ENCODE measurements around the gene DMAC1. TPM values are rescaled to one million over a fixed set of nuclear protein-coding genes. Genes with fewer than 3 reads are reported as not detected.

Gene DMAC1
- total RNA-seq, 1 experiment from 2014 or later = 72.7 TPM

DNA sequence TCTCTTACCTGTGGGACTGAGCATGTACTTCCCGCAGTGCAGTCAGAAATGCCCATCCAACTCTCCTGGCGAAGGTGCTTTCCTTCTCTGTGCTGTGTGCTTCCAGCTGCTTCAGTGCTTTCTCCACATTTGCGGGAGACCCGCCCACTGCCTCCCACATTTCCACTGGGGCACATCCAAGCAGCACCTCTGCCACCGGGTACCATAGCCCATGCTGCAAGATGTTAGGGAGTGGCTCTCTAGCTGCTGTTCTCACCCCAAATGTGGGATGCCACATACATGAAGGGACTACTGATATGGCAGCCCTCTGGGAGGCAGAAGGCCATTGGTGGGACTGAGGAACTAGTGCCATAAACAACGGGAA, 8.8 kb downstream of the DMAC1 start:
- Histone ChIP-seq H2BK120ac (ENCODE audit: low read depth, low read length, poor library complexity, severe bottlenecking) (no peak overlapping the region), H3K79me2 (ENCODE audit: insufficient read depth, low read length) (no peaks in the 10 kb centered on the region), H3K4me2 (ENCODE audit: insufficient read depth, insufficient read length, low read length) (no peak overlapping the region), H3K23me2 (ENCODE audit: insufficient read length, low read depth, low read length, poor library complexity, severe bottlenecking) (no peaks in the 10 kb centered on the region), H2BK20ac (ENCODE audit: low read depth, low read length, poor library complexity, severe bottlenecking) (no peak overlapping the region), H2AFZ (ENCODE audit: low read length) (no peak overlapping the region), H3K79me1 (ENCODE audit: insufficient read depth, low read depth, low read length, poor library complexity, severe bottlenecking) (no peaks in the 10 kb centered on the region), H3K27ac (ENCODE audit: insufficient read length, low read depth, low read length) (no peak overlapping the region), H3K27me3 (ENCODE audit: insufficient read depth, low read length) (no peaks in the 10 kb centered on the region), H3K18ac (ENCODE audit: insufficient read length, low read depth, low read length) (no peak overlapping the region), H3K9me3 (ENCODE audit: control insufficient read depth, low read depth, low read length) (no peaks in the 10 kb centered on the region), H2BK15ac (ENCODE audit: low read depth, low read length) (no peak overlapping the region), H2AK5ac (ENCODE audit: insufficient read length, low read length) (no peak overlapping the region), H4K8ac (replicated peaks; ENCODE audit: insufficient read length, low read depth, low read length) (no peak overlapping the region), H3K4me1 (ENCODE audit: insufficient read depth, low read length) (no peaks in the 10 kb centered on the region), H4K20me1 (ENCODE audit: control insufficient read depth, insufficient read depth, insufficient read length) (no peaks in the 10 kb centered on the region), H4K91ac (ENCODE audit: insufficient read length, low read depth, low read length) (no peak overlapping the region), H3K14ac (ENCODE audit: insufficient read depth, low read length) (no peak overlapping the region), H3K9ac (ENCODE audit: extremely low read depth, insufficient read length, low read length) (no peak overlapping the region), H3T11ph (ENCODE audit: low read length) (no peak overlapping the region), H2BK12ac (ENCODE audit: insufficient read length, low read depth, low read length) (no peak overlapping the region), H2BK5ac (ENCODE audit: insufficient read length, low read length) (no peak overlapping the region), H3K4ac (ENCODE audit: low read depth, low read length) (no peak overlapping the region), H4K5ac (ENCODE audit: insufficient read length, low read depth, low read length) (no peak overlapping the region), H3K56ac (ENCODE audit: insufficient read length, low read depth, low read length) (no peak overlapping the region), H3K23ac (ENCODE audit: insufficient read length, low read depth, low read length) (no peak overlapping the region)
- DNase-seq = no peak
- H3K36me3 Mint-ChIP-seq (ENCODE audit: insufficient read depth in 1 of 3, low read depth in 3 of 3) = peaks cover 3 to 24% (median 16%) of the 10 kb centered on the region in 3 experiments; a peak in 6 of 7 replicates
- WGBS (ENCODE audit: extremely low coverage, insufficient read length, low lambda C conversion rate) = no CpG with 5 or more reads among the region's 6 CpGs
- H3K27me3 Mint-ChIP-seq (ENCODE audit: low read depth) = no peaks in the 10 kb centered on the region
- peak overlapping the region in 1 of 3 experiments; percentile 23; a peak in 1 of 7 replicates for H3K27ac Mint-ChIP-seq
- H3K4me3 Mint-ChIP-seq = no peak overlapping the region
- H3K4me1 Mint-ChIP-seq = no peaks in the 10 kb centered on the region
- TF ChIP-seq, protein P1, sequence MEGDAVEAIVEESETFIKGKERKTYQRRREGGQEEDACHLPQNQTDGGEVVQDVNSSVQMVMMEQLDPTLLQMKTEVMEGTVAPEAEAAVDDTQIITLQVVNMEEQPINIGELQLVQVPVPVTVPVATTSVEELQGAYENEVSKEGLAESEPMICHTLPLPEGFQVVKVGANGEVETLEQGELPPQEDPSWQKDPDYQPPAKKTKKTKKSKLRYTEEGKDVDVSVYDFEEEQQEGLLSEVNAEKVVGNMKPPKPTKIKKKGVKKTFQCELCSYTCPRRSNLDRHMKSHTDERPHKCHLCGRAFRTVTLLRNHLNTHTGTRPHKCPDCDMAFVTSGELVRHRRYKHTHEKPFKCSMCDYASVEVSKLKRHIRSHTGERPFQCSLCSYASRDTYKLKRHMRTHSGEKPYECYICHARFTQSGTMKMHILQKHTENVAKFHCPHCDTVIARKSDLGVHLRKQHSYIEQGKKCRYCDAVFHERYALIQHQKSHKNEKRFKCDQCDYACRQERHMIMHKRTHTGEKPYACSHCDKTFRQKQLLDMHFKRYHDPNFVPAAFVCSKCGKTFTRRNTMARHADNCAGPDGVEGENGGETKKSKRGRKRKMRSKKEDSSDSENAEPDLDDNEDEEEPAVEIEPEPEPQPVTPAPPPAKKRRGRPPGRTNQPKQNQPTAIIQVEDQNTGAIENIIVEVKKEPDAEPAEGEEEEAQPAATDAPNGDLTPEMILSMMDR (conservative IDR thresholded peaks at IDR 0.05) = no peak
- H3K9me3 Mint-ChIP-seq = no peaks in the 10 kb centered on the region

All from H9 (cell line).